SK-N-SH treated with all-trans-retinoic acid at 6 μM for 48 hours (cell line): ENCODE data around the gene KLHL29.

Experiments used
- ATAC-seq: fragments of 200-7000 bp; cut with Tn5 transposase; 3 replicates; pipeline ENCODE4 v1.9.1; 2020; ENCODE audit warnings: mild to moderate bottlenecking, moderate library complexity
- ARNTL ChIP-seq: fragments of 450-650 bp; formaldehyde crosslinking; IDR thresholded peaks from 2 replicates; pipeline ENCODE4 v1.5.0; 2020; ENCODE audit warnings: low read depth, mild to moderate bottlenecking, moderate library complexity, borderline replicate concordance
- BACH2 ChIP-seq: fragments of 250-450 bp; sonication (Bioruptor Pico); IDR thresholded peaks from 2 replicates; pipeline ENCODE4 v1.9.0; 2021; ENCODE audit warnings: mild to moderate bottlenecking, borderline replicate concordance
- CREB5 ChIP-seq: fragments of 250-450 bp; sonication (Bioruptor Pico); IDR thresholded peaks from 2 replicates; pipeline ENCODE4 v1.5.1; 2020; ENCODE audit warnings: low read depth, mild to moderate bottlenecking, moderate library complexity
- CSDC2 ChIP-seq: fragments of 250-450 bp; sonication (Bioruptor Pico); IDR thresholded peaks from 2 replicates; pipeline ENCODE4 v1.5.0; 2020; ENCODE audit warnings: mild to moderate bottlenecking, moderate library complexity
- CSRNP3 ChIP-seq: fragments of 250-450 bp; sonication (Bioruptor Pico); IDR thresholded peaks from 2 replicates; pipeline ENCODE4 v1.5.1; 2021; ENCODE audit warnings: mild to moderate bottlenecking, moderate library complexity
- ESRRG ChIP-seq: fragments of 250-450 bp; sonication (Bioruptor Pico); IDR thresholded peaks from 2 replicates; pipeline ENCODE4 v1.6.1; 2021; ENCODE audit warnings: mild to moderate bottlenecking
- GLIS3 ChIP-seq: fragments of 250-450 bp; sonication (Bioruptor Pico); IDR thresholded peaks from 2 replicates; pipeline ENCODE4 v1.5.0; 2020; ENCODE audit warnings: mild to moderate bottlenecking, moderate library complexity
- ISL1 ChIP-seq: fragments of 250-450 bp; sonication (Bioruptor Pico); IDR thresholded peaks from 2 replicates; pipeline ENCODE4 v2.1.2; 2022; ENCODE audit warnings: mild to moderate bottlenecking, moderate library complexity
- OSR1 ChIP-seq: fragments of 250-450 bp; sonication (Bioruptor Pico); IDR thresholded peaks from 2 replicates; pipeline ENCODE4 v1.8.0; 2022; ENCODE audit warnings: moderate library complexity, mild to moderate bottlenecking, inconsistent platforms
- PPARA ChIP-seq: fragments of 250-450 bp; sonication (Bioruptor Pico); IDR thresholded peaks from 2 replicates; pipeline ENCODE4 v1.5.0; 2020; ENCODE audit warnings: mild to moderate bottlenecking, borderline replicate concordance
- RARB ChIP-seq: fragments of 250-450 bp; sonication (Bioruptor Pico); IDR thresholded peaks from 2 replicates; pipeline ENCODE4 v1.8.0; 2021; ENCODE audit warnings: mild to moderate bottlenecking, moderate library complexity
- SNAI2 ChIP-seq: fragments of 250-450 bp; sonication (Bioruptor Pico); IDR thresholded peaks from 2 replicates; pipeline ENCODE4 v1.5.0; 2020; ENCODE audit warnings: mild to moderate bottlenecking, moderate library complexity
- TCF4 ChIP-seq: fragments of 250-450 bp; sonication (Bioruptor Pico); IDR thresholded peaks from 2 replicates; pipeline ENCODE4 v1.8.0; 2021; ENCODE audit warnings: mild to moderate bottlenecking, moderate library complexity, borderline replicate concordance
- TOX ChIP-seq: fragments of 250-450 bp; sonication (Bioruptor Pico); IDR thresholded peaks from 2 replicates; pipeline ENCODE4 v1.8.0; 2021; ENCODE audit warnings: mild to moderate bottlenecking, moderate library complexity, borderline replicate concordance
- ZC3H10 ChIP-seq: fragments of 250-450 bp; sonication (Bioruptor Pico); IDR thresholded peaks from 2 replicates; pipeline ENCODE4 v1.5.1; 2021; ENCODE audit warnings: mild to moderate bottlenecking, moderate library complexity
- ZFP3 ChIP-seq: fragments of 250-450 bp; sonication (Bioruptor Pico); IDR thresholded peaks from 2 replicates; pipeline ENCODE4 v1.5.0; 2020; ENCODE audit warnings: mild to moderate bottlenecking, moderate library complexity
- ZFP30 ChIP-seq: fragments of 450-650 bp; formaldehyde crosslinking; IDR thresholded peaks from 2 replicates; pipeline ENCODE4 v1.5.0; 2022; ENCODE audit warnings: mild to moderate bottlenecking, moderate library complexity
- ZNF565 ChIP-seq: fragments of 450-650 bp; formaldehyde crosslinking; conservative IDR thresholded peaks from 2 replicates; pipeline ENCODE4 v1.5.0; 2020; ENCODE audit warnings: low read depth, mild to moderate bottlenecking, moderate library complexity
- ZNF70 ChIP-seq: fragments of 450-650 bp; formaldehyde crosslinking; IDR thresholded peaks from 2 replicates; pipeline ENCODE4 v1.5.0; 2020; ENCODE audit warnings: mild to moderate bottlenecking, moderate library complexity
- TF ChIP-seq, protein P1 (sequence below): fragments of 250-450 bp; sonication (Bioruptor Pico); IDR thresholded peaks from 2 replicates; pipeline ENCODE4 v1.8.0; 2020; ENCODE audit warnings: mild to moderate bottlenecking, moderate library complexity, borderline replicate concordance
- TF ChIP-seq, protein P2 (sequence below): fragments of 250-450 bp; sonication (Bioruptor Pico); IDR thresholded peaks from 2 replicates; pipeline ENCODE4 v1.8.0; 2021; ENCODE audit warnings: low read depth, mild to moderate bottlenecking, moderate library complexity, borderline replicate concordance

The KLHL29 gene

DNA sequence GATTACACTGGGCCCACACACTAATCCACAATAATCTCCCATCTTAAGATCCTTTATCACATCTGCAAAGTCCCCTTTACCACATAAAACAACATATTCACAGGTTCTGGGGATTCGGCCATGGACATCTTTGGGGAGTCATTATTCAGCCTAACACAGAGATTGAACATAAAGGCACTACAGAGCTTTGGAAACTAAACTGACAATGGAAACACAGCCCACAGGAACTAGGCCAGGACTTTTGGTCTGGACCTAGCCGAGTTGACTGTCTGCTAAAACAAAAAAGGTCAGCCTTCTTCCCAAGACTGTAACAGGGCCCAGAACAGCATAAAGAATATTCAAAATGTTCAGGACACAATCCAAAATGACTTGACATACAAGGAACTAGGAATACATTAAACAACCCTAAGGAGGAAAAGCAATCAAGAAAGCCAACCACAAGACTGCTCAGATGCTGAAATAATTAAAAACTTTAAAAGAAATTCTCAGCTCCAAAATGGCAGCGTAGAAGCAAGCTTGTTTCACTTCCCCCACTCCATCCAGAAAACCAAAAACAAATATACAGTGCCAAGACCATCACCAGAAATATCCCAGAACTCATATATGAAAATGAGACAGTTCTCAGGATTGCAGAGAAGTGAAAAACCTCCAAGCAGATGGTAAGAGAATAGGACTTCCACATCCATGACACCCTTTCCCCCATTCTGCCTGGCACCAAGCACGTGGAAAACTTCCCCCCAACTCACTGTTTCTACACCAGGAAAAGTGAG is 334.1 kb downstream of the KLHL29 start:
- no peak for ATAC-seq
- TF ChIP-seq TCF4 (no peak), CREB5 (CRISPR knock-in tag) (no peak), CSRNP3 (CRISPR knock-in tag) (no peak), BACH2 (CRISPR knock-in tag) (no peak)
- TF ChIP-seq, protein P1, sequence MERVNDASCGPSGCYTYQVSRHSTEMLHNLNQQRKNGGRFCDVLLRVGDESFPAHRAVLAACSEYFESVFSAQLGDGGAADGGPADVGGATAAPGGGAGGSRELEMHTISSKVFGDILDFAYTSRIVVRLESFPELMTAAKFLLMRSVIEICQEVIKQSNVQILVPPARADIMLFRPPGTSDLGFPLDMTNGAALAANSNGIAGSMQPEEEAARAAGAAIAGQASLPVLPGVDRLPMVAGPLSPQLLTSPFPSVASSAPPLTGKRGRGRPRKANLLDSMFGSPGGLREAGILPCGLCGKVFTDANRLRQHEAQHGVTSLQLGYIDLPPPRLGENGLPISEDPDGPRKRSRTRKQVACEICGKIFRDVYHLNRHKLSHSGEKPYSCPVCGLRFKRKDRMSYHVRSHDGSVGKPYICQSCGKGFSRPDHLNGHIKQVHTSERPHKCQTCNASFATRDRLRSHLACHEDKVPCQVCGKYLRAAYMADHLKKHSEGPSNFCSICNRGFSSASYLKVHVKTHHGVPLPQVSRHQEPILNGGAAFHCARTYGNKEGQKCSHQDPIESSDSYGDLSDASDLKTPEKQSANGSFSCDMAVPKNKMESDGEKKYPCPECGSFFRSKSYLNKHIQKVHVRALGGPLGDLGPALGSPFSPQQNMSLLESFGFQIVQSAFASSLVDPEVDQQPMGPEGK (CRISPR knock-in tag) = no peak

DNA sequence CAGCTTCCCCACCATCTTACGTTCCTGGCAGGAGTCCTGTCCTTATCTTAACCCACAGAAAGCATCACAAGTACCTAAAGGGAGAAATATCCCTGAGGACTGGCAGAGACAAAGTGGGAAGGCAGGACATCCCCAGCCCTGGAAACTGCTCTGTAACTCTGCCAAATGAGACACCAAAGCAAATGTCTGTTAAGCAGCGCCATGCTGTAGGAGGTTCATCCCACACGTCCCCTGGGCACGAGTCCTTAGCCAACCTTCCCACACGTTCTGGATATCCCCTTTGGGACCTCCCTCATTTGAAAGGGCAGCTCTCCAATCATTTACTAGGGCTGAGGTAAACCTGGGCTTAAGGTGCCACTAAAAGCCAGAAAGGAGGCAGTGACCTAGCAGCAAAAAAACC is 334.7 kb downstream of the KLHL29 start:
- ATAC-seq = no peak
- no peak for TF ChIP-seq GLIS3 (CRISPR knock-in tag)
- TF ChIP-seq CSRNP3 (CRISPR knock-in tag) = no peak

DNA sequence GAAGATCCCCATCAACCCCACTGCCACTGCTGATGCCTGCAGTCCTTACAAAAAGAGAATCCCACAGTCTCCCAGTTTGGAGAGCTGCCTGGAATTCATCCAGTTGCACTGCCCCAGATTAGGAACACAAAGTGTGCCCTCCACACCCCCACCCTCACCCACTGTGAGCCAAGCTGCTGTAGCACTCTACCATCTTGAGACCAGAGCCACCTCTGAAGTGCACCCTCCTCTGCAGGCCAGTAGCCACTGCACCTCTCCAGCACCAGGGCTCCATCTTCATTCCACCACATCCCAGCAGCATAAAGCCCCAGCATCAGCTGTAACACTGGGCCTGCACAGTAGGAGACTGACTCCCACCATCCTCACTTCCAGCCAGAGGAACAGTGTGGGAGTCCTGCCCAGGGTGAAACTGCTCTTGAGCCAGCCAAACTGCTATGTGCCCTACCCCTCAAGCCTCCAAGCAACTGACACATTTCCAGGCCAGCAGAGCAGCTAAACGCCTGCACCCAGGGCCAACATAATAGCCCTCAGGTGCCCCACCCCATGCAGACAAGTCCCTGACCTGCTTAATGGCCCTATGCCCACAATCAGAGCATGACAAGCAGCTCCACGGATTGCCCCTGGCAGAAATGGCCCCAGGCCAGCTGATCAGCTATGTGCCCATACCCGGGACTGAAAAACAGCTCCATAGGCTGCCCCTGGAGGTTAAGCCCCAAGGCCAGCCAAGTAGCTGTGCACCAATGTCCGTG is 335.9 kb downstream of the KLHL29 start:
- TF ChIP-seq ESRRG (CRISPR knock-in tag) (no peak), ZNF565 (CRISPR knock-in tag) (no peak), PPARA (no peak), GLIS3 (CRISPR knock-in tag) (no peak), OSR1 (CRISPR knock-in tag) (no peak), ZNF70 (CRISPR knock-in tag) (no peak), ZC3H10 (CRISPR knock-in tag) (no peak), CSRNP3 (CRISPR knock-in tag) (no peak), SNAI2 (CRISPR knock-in tag) (no peak)
- TF ChIP-seq, all 23 proteins: peak for 0
- no peak; the same call in 2 of the 3 replicates for ATAC-seq

DNA sequence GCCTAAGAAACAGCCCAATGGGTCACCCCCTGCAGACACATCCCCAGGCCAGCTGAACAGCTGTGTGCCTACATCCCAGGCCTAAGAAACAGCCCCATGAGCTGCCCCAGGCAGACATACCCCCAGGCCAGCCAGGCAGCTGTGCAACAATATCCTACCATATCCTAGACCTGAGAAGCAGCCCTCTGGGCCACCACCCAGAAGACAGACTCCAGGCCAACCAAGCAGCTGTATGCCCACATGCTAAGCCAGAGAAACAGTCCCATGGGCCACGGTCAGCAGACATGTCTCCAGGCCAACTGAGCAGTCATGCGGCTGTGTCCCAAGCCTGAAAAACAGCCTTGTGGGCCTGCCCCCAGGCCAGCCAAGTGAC is 336.5 kb downstream of the KLHL29 start:
- ATAC-seq = no peak
- TF ChIP-seq TCF4 = no peak
- TF ChIP-seq GLIS3 (CRISPR knock-in tag) = no peak
- no peak for TF ChIP-seq CSRNP3 (CRISPR knock-in tag)
- no peak for TF ChIP-seq ISL1 (CRISPR knock-in tag)
- TF ChIP-seq PPARA = no peak
- TF ChIP-seq CSDC2 (CRISPR knock-in tag) = no peak
- no peak for TF ChIP-seq ARNTL (CRISPR knock-in tag)
- no peak for TF ChIP-seq SNAI2 (CRISPR knock-in tag)
- TF ChIP-seq TOX (CRISPR knock-in tag) = no peak
- TF ChIP-seq OSR1 (CRISPR knock-in tag) = no peak
- no peak for TF ChIP-seq ZNF565 (CRISPR knock-in tag)
- TF ChIP-seq RARB (CRISPR knock-in tag) = no peak
- TF ChIP-seq CREB5 (CRISPR knock-in tag) = no peak
- TF ChIP-seq, protein P2, sequence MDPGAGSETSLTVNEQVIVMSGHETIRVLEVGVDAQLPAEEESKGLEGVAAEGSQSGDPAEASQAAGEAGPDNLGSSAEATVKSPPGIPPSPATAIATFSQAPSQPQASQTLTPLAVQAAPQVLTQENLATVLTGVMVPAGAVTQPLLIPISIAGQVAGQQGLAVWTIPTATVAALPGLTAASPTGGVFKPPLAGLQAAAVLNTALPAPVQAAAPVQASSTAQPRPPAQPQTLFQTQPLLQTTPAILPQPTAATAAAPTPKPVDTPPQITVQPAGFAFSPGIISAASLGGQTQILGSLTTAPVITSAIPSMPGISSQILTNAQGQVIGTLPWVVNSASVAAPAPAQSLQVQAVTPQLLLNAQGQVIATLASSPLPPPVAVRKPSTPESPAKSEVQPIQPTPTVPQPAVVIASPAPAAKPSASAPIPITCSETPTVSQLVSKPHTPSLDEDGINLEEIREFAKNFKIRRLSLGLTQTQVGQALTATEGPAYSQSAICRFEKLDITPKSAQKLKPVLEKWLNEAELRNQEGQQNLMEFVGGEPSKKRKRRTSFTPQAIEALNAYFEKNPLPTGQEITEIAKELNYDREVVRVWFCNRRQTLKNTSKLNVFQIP (CRISPR knock-in tag) = no peak
- no peak for TF ChIP-seq ZFP30 (CRISPR knock-in tag)
- TF ChIP-seq ZNF70 (CRISPR knock-in tag) = no peak
- no peak for TF ChIP-seq ZFP3
- TF ChIP-seq, all 23 proteins: peak for 0
